Osteoblast (primary cell): ENCODE results near the gene SP2. TPM values are rescaled to one million over a fixed set of nuclear protein-coding genes. Genes with fewer than 3 reads are reported as not detected.
A peak's percentile ranks its signal among the peaks of the same experiment; 100 is the strongest.

Source experiments
- DNase-seq: peaks from one replicate; pipeline ENCODE4 v3.0.0; 2011; ENCODE audit warnings: low spot score, mixed read lengths; ENCODE audit not compliant: insufficient read length; ENCODE audit errors: missing footprints
- H2AFZ ChIP-seq: 2 replicates; pipeline ENCODE4 v1.6.0; 2011; ENCODE audit warnings: mild to moderate bottlenecking, low read length
- H3K27ac ChIP-seq: 2 replicates; pipeline ENCODE4 v1.5.1; 2011; ENCODE audit warnings: mild to moderate bottlenecking, low read depth, low read length, moderate library complexity
- H3K27me3 ChIP-seq: 2 replicates; pipeline ENCODE4 v1.6.0; 2012; ENCODE audit warnings: mild to moderate bottlenecking, control low read depth, inconsistent platforms, low read length, moderate library complexity; ENCODE audit not compliant: insufficient read depth
- H3K36me3 ChIP-seq: 2 replicates; pipeline ENCODE4 v1.5.1; 2011; ENCODE audit warnings: mild to moderate bottlenecking, low read length, control low read depth, moderate library complexity; ENCODE audit not compliant: insufficient read depth
- H3K4me1 ChIP-seq: 2 replicates; pipeline ENCODE4 v1.5.1; 2011; ENCODE audit warnings: mild to moderate bottlenecking, low read length, control low read depth, moderate library complexity; ENCODE audit not compliant: insufficient read depth
- H3K4me2 ChIP-seq: 2 replicates; pipeline ENCODE4 v1.6.0; 2011; ENCODE audit warnings: mild to moderate bottlenecking, low read length; ENCODE audit not compliant: insufficient read depth
- H3K4me3 ChIP-seq: fragments of 200-600 bp; sonication (generic); 3 replicates; pipeline ENCODE4 v1.5.1; 2012; ENCODE audit warnings: mild to moderate bottlenecking, low read length, inconsistent platforms; ENCODE audit not compliant: insufficient read depth
- H3K79me2 ChIP-seq: 2 replicates; pipeline ENCODE4 v1.6.0; 2012; ENCODE audit warnings: mild to moderate bottlenecking, low read length, control low read depth, inconsistent platforms; ENCODE audit not compliant: insufficient read depth
- H3K9me3 ChIP-seq: 2 replicates; pipeline ENCODE4 v1.5.1; 2011; ENCODE audit warnings: low read depth, low read length, control low read depth
- H4K20me1 ChIP-seq: 2 replicates; pipeline ENCODE4 v1.6.0; 2012; ENCODE audit warnings: mild to moderate bottlenecking, low read length, control low read depth; ENCODE audit not compliant: insufficient read depth
- total RNA-seq: library from RNA; depleted of rRNA; stranded (reverse); fragments of >200 nt; gene quantifications from 2 replicates; pipeline ENCODE4 v1.2.3, GENCODE V29; 2012
- TF ChIP-seq, protein P1 (sequence below): IDR thresholded peaks from 2 replicates; pipeline ENCODE4 v1.5.1; 2011; ENCODE audit warnings: mild to moderate bottlenecking, low read depth, low read length, moderate library complexity; ENCODE audit errors: extremely low read depth

Gene SP2
- total RNA-seq, 1 donor = 2.5 TPM

- Histone ChIP-seq H3K4me3 (no peak overlapping the region), H3K36me3 (no peaks in the 10 kb centered on the region), H4K20me1 (no peaks in the 10 kb centered on the region), H3K4me2 (no peak overlapping the region), H2AFZ (no peak overlapping the region), H3K4me1 (peaks cover 31% of the 10 kb centered on the region), H3K79me2 (no peaks in the 10 kb centered on the region), H3K27ac (no peak overlapping the region), H3K9me3 (no peaks in the 10 kb centered on the region), H3K27me3 (peaks cover 62% of the 10 kb centered on the region)
- TF ChIP-seq, protein P1, sequence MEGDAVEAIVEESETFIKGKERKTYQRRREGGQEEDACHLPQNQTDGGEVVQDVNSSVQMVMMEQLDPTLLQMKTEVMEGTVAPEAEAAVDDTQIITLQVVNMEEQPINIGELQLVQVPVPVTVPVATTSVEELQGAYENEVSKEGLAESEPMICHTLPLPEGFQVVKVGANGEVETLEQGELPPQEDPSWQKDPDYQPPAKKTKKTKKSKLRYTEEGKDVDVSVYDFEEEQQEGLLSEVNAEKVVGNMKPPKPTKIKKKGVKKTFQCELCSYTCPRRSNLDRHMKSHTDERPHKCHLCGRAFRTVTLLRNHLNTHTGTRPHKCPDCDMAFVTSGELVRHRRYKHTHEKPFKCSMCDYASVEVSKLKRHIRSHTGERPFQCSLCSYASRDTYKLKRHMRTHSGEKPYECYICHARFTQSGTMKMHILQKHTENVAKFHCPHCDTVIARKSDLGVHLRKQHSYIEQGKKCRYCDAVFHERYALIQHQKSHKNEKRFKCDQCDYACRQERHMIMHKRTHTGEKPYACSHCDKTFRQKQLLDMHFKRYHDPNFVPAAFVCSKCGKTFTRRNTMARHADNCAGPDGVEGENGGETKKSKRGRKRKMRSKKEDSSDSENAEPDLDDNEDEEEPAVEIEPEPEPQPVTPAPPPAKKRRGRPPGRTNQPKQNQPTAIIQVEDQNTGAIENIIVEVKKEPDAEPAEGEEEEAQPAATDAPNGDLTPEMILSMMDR = no peak
- no peak for DNase-seq
These were observed 47.9 kb upstream of the SP2 start for GRCh38 chr17:47848198-47848513.

- no peak overlapping the region for H3K4me3 ChIP-seq
- peak overlapping the region; percentile 56 for H3K4me2 ChIP-seq
- H3K9me3 ChIP-seq = no peaks in the 10 kb centered on the region
- peaks cover 84% of the 10 kb centered on the region for H3K27me3 ChIP-seq
- no peak overlapping the region for H3K27ac ChIP-seq
- TF ChIP-seq, protein P1 = no peak
- peaks cover 12% of the 10 kb centered on the region for H3K4me1 ChIP-seq
- DNase-seq = no peak
- no peaks in the 10 kb centered on the region for H4K20me1 ChIP-seq
- H2AFZ ChIP-seq = no peak overlapping the region
- no peaks in the 10 kb centered on the region for H3K36me3 ChIP-seq
- H3K79me2 ChIP-seq = no peaks in the 10 kb centered on the region
These were observed 45.7 kb upstream of the SP2 start for GRCh38 chr17:47850373-47850691.

DNA sequence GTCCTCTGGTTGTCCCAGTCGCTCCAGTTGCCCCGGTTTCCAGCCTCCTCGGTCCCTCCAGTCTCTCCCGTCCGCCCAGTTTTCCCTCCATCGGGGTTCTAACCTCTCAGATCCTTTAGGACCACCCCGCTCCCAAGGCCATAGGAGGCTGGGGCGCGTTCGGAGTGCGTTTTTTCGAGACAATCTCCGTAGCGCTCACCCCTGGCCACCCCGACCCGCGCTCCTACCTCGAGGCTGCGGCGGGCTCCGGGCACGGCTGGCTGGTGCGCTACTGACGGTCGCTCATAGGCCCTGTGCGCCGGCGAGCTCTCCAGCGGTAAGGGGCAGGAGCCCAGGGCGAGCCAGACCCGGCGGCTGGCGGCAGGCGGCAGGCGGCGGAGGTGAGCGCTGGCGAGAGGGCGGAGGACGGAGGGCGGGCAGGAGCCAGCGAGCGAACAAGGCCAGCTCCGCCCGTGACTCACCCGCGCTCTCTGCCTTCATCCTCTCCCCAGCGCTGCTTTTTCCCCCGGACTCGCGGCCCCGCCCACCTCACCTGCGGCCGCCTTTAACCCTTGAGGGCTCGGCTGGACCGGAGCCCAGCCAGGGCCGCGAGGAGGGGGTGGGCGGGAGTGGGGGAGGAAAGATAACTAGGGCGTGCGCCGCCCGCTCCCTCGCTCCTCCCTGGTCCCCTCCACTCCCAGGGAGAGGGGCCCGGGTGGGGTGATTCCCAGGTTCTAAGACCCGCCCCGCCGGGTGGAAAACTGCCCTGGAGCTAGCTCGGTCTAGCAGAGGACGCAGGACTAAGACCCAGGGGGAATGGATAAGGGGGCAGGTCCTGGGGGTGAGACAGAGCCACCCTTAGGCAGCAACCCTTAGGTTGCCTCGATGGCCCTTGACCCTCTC, 45.1 kb upstream of the SP2 start, which contains the start of gene SP6:
TSS of gene SP6 (minus strand) at position 472 of the 882 bp plus-strand sequence. CDS start 2,734 bp downstream, outside the sequence.
- H3K4me3 ChIP-seq = peak within 1 kb of the TSS; percentile 55
- peak; percentile 97 for DNase-seq
- H3K27me3 ChIP-seq = peaks cover 84% of the 10 kb centered on the region

DNA sequence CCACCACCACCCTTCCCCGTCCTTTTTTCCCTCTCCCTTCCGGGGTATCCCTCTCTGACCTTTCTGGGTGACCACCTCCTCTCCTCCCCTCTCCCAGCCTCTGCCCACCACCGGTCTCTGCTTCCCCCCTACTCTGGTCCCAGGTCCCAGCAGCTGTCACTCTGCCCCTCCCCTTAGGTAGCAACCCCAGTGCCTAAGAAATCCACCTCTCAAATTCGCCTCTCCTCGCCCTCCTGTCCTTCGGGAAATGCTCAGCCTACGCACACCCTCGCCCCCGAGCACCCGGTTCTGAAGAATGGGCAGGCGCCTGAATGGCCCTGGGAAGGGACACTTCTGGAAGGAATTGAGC, 44.3 kb upstream of the SP2 start:
- H3K27ac ChIP-seq = no peak overlapping the region
- H4K20me1 ChIP-seq = no peaks in the 10 kb centered on the region
- no peaks in the 10 kb centered on the region for H3K36me3 ChIP-seq
- no peaks in the 10 kb centered on the region for H3K79me2 ChIP-seq
- H3K4me2 ChIP-seq = no peak overlapping the region
- H3K4me1 ChIP-seq = peaks cover 12% of the 10 kb centered on the region
- peaks cover 84% of the 10 kb centered on the region for H3K27me3 ChIP-seq
- H3K9me3 ChIP-seq = no peaks in the 10 kb centered on the region
- DNase-seq = peak; percentile 8
- TF ChIP-seq, protein P1 = no peak
- no peak overlapping the region for H2AFZ ChIP-seq
- no peak overlapping the region for H3K4me3 ChIP-seq

More for the DNA sequence above, 45.1 kb upstream of the SP2 start, which contains the start of gene SP6:
- H2AFZ ChIP-seq = peak within 1 kb of the TSS; percentile 27
- H3K9me3 ChIP-seq = no peaks in the 10 kb centered on the region
- H4K20me1 ChIP-seq = no peaks in the 10 kb centered on the region
- H3K27ac ChIP-seq = no peak within 1 kb of the TSS
- H3K4me2 ChIP-seq = peak within 1 kb of the TSS; percentile 56
- TF ChIP-seq, protein P1 = no peak
- peaks cover 12% of the 10 kb centered on the region for H3K4me1 ChIP-seq
- no peaks in the 10 kb centered on the region for H3K36me3 ChIP-seq
- no peaks in the 10 kb centered on the region for H3K79me2 ChIP-seq
